Measurements from ENCODE around the gene RELL2.

Gene RELL2

GRCh38 chr5:141649056-141649688 is 12.4 kb downstream of the RELL2 start:
- no peak for DNase-seq (ENCODE audit: low read depth in 2 of 2)

DNA sequence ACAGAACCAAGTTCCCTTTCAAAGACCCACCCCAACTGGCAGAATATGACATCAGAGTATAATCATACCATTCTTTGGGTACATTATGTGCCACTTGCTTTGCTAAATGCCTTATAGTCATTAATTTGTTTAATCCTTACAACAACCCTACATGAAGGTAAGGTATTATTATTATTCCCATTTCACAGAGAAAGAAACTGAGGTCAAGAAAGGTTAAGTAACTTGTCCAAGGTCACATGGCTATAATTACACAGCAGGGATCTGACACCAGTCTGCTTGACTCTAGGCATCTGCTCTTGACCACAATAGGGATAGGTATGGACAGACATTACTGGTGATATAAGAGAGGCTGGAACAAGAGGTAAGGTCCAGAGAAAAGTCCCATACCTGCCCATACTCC is 13.2 kb downstream of the RELL2 start:
- no peak for DNase-seq (ENCODE audit: low read depth in 2 of 2)

GRCh38 chr5:141650851-141651727 is 14.3 kb downstream of the RELL2 start, which contains the start of gene FCHSD1:
TSS of gene FCHSD1 (minus strand) at chr5:141651418. CDS start at chr5:141651368, 50 bp downstream.
- DNase-seq (ENCODE audit: low read depth in 2 of 2), result peak; percentile 64 to 75

- DNase-seq (ENCODE audit: low read depth in 2 of 2), result no peak
Measured at GRCh38 chr5:141651728-141652105, 14.9 kb downstream of the RELL2 start.

- DNase-seq (ENCODE audit: low read depth in 2 of 2), result no peak
Measured at GRCh38 chr5:141654298-141654697, 17.5 kb downstream of the RELL2 start.

GRCh38 chr5:141655020-141655419 is 18.2 kb downstream of the RELL2 start:
- DNase-seq (ENCODE audit: low read depth in 2 of 2), result no peak

DNA sequence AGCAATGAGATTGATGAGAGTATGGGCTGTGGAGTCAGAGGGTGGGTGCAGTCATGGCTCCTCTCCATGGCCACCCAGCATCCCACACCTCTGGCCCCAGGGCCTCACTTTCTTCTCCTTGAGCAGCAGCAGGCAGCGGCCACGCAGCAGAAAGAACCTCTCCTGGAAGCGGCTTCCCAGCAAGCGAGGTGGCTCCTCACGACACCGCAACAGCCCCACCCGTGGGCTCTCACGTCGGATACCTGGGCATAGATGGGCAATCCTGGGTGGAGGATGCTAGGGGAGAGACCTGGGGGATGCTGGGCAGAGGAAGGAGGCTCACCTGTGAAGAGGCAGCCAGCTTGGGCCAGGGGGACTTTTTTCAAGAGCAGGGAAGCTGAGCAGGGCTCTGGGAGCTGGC is 19.6 kb downstream of the RELL2 start:
- DNase-seq (ENCODE audit: low read depth in 2 of 2), result no peak

- no peak for DNase-seq (ENCODE audit: low read depth in 2 of 2)
Measured at GRCh38 chr5:141657404-141657803, 20.6 kb downstream of the RELL2 start.

- DNase-seq (ENCODE audit: low read depth in 2 of 2), result no peak
Measured at GRCh38 chr5:141657937-141658545, 21.2 kb downstream of the RELL2 start.

DNA sequence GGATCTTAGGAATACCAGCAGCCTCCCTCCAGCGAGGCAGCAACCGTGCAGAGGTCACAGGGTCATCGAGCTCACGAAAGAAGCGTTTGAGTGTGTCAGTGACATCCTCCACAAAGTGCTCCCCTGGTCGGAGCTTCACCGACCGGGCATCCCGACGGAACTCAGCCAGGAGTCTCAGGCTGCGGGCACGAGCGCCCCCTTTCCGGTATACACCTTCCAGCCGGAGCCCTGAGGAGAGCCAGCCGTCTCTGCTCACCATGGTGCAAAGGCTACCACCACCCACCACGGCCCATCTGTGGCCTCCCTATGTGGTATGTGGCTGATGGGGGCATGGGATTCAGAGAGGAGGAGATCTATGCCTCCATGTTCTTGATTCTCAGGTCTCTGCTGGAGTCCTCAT is 25.2 kb downstream of the RELL2 start:
- no peak for DNase-seq (ENCODE audit: low read depth in 2 of 2)

DNA sequence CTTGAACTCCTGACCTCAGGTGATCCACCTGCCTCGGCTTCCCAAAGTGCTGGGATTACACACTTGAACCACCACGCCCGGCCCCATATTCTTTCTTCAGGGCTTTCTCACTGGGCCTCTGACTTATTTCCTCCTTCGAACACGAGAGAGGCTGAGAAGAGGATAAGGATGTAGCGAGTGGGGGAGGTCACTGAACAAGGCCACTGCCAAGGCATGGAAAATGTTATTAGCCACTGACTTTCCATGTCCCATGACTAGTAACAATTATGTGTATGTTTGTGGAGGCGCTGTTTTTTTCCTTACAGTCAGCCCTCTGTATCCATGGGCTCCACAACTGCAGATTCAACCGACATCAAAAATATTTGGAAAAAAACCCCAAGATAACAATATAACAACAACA is 26.7 kb downstream of the RELL2 start:
- DNase-seq (ENCODE audit: low read depth in 2 of 2), result no peak

GRCh38 chr5:141664733-141665461 is 28.1 kb downstream of the RELL2 start:
- peak; percentile 44 to 51 for DNase-seq (ENCODE audit: low read depth in 2 of 2)

- DNase-seq (ENCODE audit: low read depth in 2 of 2), result no peak
Measured at GRCh38 chr5:141665995-141666940, 29.5 kb downstream of the RELL2 start.

- no peak for DNase-seq (ENCODE audit: low read depth in 2 of 2)
Measured at GRCh38 chr5:141668601-141669265, 31.9 kb downstream of the RELL2 start.

GRCh38 chr5:141669520-141669919 is 32.7 kb downstream of the RELL2 start:
- DNase-seq (ENCODE audit: low read depth in 2 of 2), result no peak

- no peak for DNase-seq (ENCODE audit: low read depth in 2 of 2)
Measured at GRCh38 chr5:141672071-141672840, 35.5 kb downstream of the RELL2 start.

DNA sequence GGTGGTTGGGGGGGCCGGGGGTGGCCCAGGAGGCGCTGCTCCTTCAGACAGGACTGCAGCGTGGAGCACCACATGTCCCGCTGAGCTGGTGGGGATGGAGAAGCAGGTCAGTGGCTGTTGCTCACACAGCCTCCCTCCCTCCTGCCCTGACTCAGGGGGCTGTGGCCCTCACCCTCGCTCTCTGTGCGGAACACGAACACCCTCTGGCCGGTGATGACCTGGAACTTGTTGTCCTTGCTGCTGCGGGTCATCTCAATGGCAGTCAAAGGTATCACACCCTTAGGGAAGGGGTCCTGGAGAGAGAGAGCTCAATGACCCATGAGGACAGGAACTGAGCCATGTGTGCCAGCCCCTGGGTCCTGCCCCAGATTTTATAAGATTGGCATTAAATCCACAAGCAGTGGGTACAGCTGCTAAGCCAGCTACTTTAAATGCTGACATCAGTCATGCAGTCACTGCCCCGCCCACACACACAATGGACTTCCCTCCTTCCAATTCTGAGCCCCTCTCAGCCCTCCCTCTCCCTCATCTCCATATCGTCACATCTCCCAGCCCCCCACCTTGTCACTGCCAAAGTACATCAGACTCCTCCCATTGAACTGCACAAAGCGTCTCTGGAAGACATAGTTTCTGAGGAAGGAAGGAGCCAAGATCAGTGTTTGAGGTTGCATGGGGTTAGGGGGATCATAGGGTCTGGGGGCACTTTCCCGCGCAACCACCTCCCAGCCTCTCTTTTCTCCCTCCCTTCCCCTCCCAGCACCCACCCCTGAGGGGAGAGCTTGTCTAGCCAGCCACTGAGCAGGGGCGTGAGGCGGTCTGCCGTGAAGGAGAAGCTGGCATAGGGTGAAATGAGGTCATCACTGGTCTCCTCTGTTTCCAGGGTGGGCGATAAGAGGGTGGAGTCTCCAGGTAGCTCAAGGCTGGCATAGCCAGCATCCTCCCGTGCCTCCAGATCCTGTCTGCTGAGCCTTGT is 36.3 kb downstream of the RELL2 start:
- DNase-seq (ENCODE audit: low read depth in 2 of 2), result no peak

DNA sequence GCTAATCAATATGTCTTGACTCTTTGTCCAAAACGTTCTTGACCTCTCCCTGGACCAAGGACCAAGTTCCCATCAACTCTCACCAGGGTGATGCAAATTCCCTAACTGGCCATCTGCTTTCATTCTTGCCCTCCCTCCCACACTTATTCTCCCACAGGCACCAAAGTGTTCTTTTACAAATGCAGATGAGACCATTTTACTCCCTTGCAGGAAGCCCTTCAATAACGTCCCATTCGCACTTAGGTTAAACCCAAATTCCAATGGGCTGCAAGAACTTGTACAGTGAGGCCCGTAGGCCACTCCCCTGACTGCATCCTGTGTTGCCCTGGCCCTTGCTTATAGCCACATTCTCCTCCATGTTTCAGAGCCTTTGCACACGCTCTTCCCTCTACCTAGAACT is 38.0 kb downstream of the RELL2 start:
- DNase-seq (ENCODE audit: low read depth in 2 of 2), result no peak

Measured in activated CD8-positive, alpha-beta memory T cell treated with anti-CD3 and anti-CD28 coated beads for 4 hours (primary cell).